K562 (cell line): Measurements from ENCODE around the gene MARCHF3. TPM values are rescaled to one million over a fixed set of nuclear protein-coding genes. Genes with fewer than 3 reads are reported as not detected.

Source experiments
- ATAC-seq: fragments of 200-7000 bp; cut with Tn5 transposase; 3 replicates; pipeline ENCODE4 v1.9.1; 2020; ENCODE audit warnings: moderate library complexity
- BruUV-seq: library from RNA; stranded (reverse); fragments of 400-500 nt; replicated peaks from 2 replicates; lab custom pipeline; 2021; lab: Mats Ljungman, UMichigan
- CTCF ChIA-PET: fragments of 300-600 bp; formaldehyde crosslinking; extraction: SDS; loops from one replicate; lab custom pipeline; 2021; ENCODE audit warnings: low intra/inter-chr PET ratio; lab: Yijun Ruan, JAX
- POLR2A ChIA-PET: fragments of 300-600, 350-650 bp; sonication (Branson Sonifier 250); formaldehyde crosslinking; extraction: SDS; loops from one replicate; lab custom pipeline; 2021; ENCODE audit warnings: antibody characterized with exemption, inconsistent platforms; lab: Yijun Ruan, JAX
- DNase-seq, 4 experiments: peaks; one replicate each; pipeline versions ENCODE4 v3.0.0 to v3.0.0-alpha.2; 2011 to 2018; ENCODE audit warnings: low spot score in 3 of 4, mixed read lengths in 3 of 4; ENCODE audit errors: extremely low read depth in 1 of 4
- FAIRE-seq: peaks from 2 replicates; lab custom pipeline; 2011; peaks lifted over from hg19 to GRCh38; lab: Jason Lieb, UNC
- H2AFZ ChIP-seq: 2 replicates; pipeline ENCODE4 v1.6.0; 2011; ENCODE audit warnings: low read depth, low read length, control low read depth, inconsistent platforms
- H3K27ac ChIP-seq: fragments of 200-600 bp; 3 replicates; pipeline ENCODE4 v1.8.0; 2011; ENCODE audit warnings: low read depth, mild to moderate bottlenecking, control low read depth, inconsistent platforms, low read length, moderate library complexity, mixed read lengths; ENCODE audit errors: extremely low read depth
- H3K27me3 ChIP-seq, 2 experiments: fragments of 300-600 bp in 1 of 2; 2 replicates in 1 of 2; 3 replicates in 1 of 2; pipeline versions ENCODE4 v1.6.0 to v1.8.0; 2011; ENCODE audit warnings: inconsistent platforms in 2 of 2, low read length in 2 of 2, mild to moderate bottlenecking in 1 of 2, mixed read lengths in 1 of 2, moderate library complexity in 1 of 2; ENCODE audit not compliant: control insufficient read depth in 2 of 2, insufficient read depth in 2 of 2
- H3K36me3 ChIP-seq: fragments of 300-600 bp; 3 replicates; pipeline ENCODE4 v1.8.0; 2011; ENCODE audit warnings: mild to moderate bottlenecking, low read length, inconsistent platforms; ENCODE audit not compliant: control insufficient read depth, insufficient read depth
- H3K4me1 ChIP-seq, 2 experiments: fragments of 200-600 bp in 1 of 2; replicated peaks in 1 of 2; 2 replicates in 1 of 2; 3 replicates in 1 of 2; pipeline versions ENCODE4 v1.5.1 to v1.8.0; 2011; ENCODE audit warnings: inconsistent platforms in 2 of 2, low read length in 2 of 2, mild to moderate bottlenecking in 1 of 2, mixed read lengths in 1 of 2, moderate library complexity in 1 of 2; ENCODE audit not compliant: control insufficient read depth in 2 of 2, insufficient read depth in 2 of 2
- H3K4me2 ChIP-seq: 2 replicates; pipeline ENCODE4 v1.6.1; 2011; ENCODE audit warnings: low read length, control low read depth, inconsistent platforms, mixed read lengths; ENCODE audit not compliant: insufficient read depth
- H3K4me3 ChIP-seq: fragments of 200-600 bp; sonication (generic), shearing (Covaris generic); 2 replicates; pipeline ENCODE4 v1.5.1; 2016; ENCODE audit warnings: control low read depth, inconsistent platforms
- H3K79me2 ChIP-seq: fragments of 200-600 bp; 3 replicates; pipeline ENCODE4 v1.8.0; 2011; ENCODE audit warnings: low read length, inconsistent platforms; ENCODE audit not compliant: control insufficient read depth, insufficient read depth
- H3K9ac ChIP-seq, 2 experiments: 2 replicates each; pipeline versions ENCODE4 v1.6.0 to v1.6.1; 2011; ENCODE audit warnings: low read depth in 2 of 2, low read length in 2 of 2, control low read depth in 1 of 2, inconsistent platforms in 1 of 2, mild to moderate bottlenecking in 1 of 2, mixed read lengths in 1 of 2; ENCODE audit not compliant: insufficient read depth in 1 of 2
- H3K9me1 ChIP-seq: one replicate; pipeline ENCODE4 v1.6.0; 2011; ENCODE audit warnings: inconsistent platforms, mild to moderate bottlenecking, low read length, moderate library complexity; ENCODE audit not compliant: control insufficient read depth, insufficient read depth
- H3K9me3 ChIP-seq: replicated peaks from 2 replicates; pipeline ENCODE4 v1.5.1; 2011; ENCODE audit warnings: low read depth, low read length, inconsistent platforms; ENCODE audit not compliant: control insufficient read depth, insufficient read depth
- H4K20me1 ChIP-seq: replicated peaks from 2 replicates; pipeline ENCODE4 v1.6.1; 2011; ENCODE audit warnings: low read length, inconsistent platforms, mixed read lengths; ENCODE audit not compliant: control insufficient read depth, insufficient read depth
- NFIC ChIP-seq: fragments of 450-650 bp; IDR thresholded peaks from 2 replicates; pipeline ENCODE4 v1.6.1; 2017; ENCODE audit warnings: mild to moderate bottlenecking, inconsistent platforms
- WGBS: fragments of 100-300 bp; shearing (Covaris generic); methylation state at CpG from one replicate; pipeline ENCODE4 v1.1.6; 2016; ENCODE audit warnings: low coverage, mixed read lengths; ENCODE audit not compliant: insufficient coverage; ENCODE audit errors: missing lambda C conversion rate; 5-methylcytosine and 5-hydroxymethylcytosine counted together
- in situ Hi-C: fragments of 300-500 bp; cut with MboI; formaldehyde crosslinking; loops from 4 replicates; pipeline ENCODE4 v1.15.0; 2018; ENCODE audit warnings: inconsistent platforms, mixed read lengths
- intact Hi-C: fragments of 100-400 bp; cut with micrococcal nuclease; formaldehyde crosslinking; loops from 2 replicates; pipeline ENCODE4 v1.14.2; 2022
- polyA plus RNA-seq, 8 experiments: library from polyadenylated mRNA; depleted of rRNA in 4 of 8; stranded (reverse) in 5 of 8; unstranded in 3 of 8; fragments of >200 nt; fragmentation: Nextera tagmentation in 2 of 8; fragmentation: Illumina TruSeq in 1 of 8; extraction: Ambion mirVana in 2 of 8; extraction: Trizol in 1 of 8; gene quantifications; 2 replicates each; pipeline versions ENCODE4 v1.2.1 to v1.2.3, GENCODE V29; 2011 to 2014; ENCODE audit warnings: inconsistent platforms in 1 of 8, missing spikeins in 1 of 8
- total RNA-seq, 7 experiments: library from RNA; depleted of rRNA in 6 of 7; stranded (reverse); fragments of >200 nt in 6 of 7; fragmentation: Illumina TruSeq in 2 of 7; extraction: Trizol in 2 of 7; gene quantifications; 2 replicates each; pipeline versions ENCODE4 v1.2.1 to v1.2.3, GENCODE V29; 2011 to 2021; ENCODE audit warnings: low replicate concordance in 1 of 7
- TF ChIP-seq, protein P1 (sequence below): sonication (generic); formaldehyde crosslinking; IDR thresholded peaks from 2 replicates; pipeline ENCODE4 v1.8.1; 2023; ENCODE audit warnings: mild to moderate bottlenecking, missing genetic modification reagents

MARCHF3 gene
- total and polyA plus RNA-seq, 9 of the 15 experiments (the other 6 are each of a cell fraction or from before 2014, with no cell fraction given) = 5.6 to 37.4 (median 16.5) TPM

DNA sequence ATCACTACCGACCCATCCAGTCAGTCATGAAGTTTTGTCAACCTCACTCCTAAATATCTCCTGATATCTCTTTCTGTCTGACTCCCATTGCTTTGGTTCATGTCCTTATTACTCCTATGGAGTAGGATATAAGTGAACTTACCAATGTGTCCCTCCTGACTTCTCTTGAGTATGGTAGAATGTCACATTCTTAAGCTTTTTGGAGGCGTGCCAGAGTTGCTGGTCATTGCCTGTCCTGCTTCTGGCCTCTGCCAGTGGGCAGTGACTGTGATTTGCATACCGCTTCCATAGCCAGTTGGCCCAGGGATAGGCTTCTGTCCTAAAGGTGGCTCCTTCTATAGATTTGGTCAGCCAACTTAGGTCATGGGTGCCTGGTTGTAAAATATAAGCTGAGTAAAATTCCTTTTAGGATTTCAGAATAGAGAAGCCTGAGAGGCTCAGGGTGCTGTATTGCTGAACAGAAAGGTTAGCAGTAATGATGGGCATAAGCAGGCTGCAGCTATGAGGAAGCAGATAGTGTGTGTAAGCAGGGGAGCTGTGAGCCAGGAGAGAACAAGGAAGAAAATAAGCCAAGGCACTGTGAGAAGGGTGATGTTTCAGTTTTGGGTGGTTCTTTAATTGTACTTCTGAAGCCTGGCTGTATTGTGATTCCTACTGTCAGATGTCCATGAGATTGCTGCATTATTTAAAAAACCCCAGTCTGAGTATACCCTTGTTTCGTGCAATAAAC, 16.1 kb upstream of the MARCHF3 start:
- Histone ChIP-seq H3K9ac (no peak overlapping the region), H3K9me3 (no peaks in the 10 kb centered on the region), H3K4me3 (no peak overlapping the region), H4K20me1 (no peaks in the 10 kb centered on the region), H3K27me3 (0 out of 5 replicates have a peak, but pooled peaks cover 0 to 3% of the 10 kb centered on the region in 2 experiments), H3K27ac (no peak overlapping the region)
- POLR2A ChIA-PET = interaction anchor here (0.7 to 2.1 kb wide), 5 partner anchors 12 to 30 kb away, joined by 3 to 8 read pairs (median 3); partner anchors contain the start of gene MARCHF3
- DNase-seq (no peak), FAIRE-seq (no peak)
- TF ChIP-seq NFIC = peak; percentile 57
- TF ChIP-seq, protein P1, sequence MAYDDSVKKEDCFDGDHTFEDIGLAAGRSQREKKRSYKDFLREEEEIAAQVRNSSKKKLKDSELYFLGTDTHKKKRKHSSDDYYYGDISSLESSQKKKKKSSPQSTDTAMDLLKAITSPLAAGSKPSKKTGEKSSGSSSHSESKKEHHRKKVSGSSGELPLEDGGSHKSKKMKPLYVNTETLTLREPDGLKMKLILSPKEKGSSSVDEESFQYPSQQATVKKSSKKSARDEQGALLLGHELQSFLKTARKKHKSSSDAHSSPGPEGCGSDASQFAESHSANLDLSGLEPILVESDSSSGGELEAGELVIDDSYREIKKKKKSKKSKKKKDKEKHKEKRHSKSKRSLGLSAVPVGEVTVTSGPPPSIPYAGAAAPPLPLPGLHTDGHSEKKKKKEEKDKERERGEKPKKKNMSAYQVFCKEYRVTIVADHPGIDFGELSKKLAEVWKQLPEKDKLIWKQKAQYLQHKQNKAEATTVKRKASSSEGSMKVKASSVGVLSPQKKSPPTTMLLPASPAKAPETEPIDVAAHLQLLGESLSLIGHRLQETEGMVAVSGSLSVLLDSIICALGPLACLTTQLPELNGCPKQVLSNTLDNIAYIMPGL = no peak
- TF ChIP-seq, all 486 proteins: peak for 1
- H3K4me2 ChIP-seq = no peak overlapping the region
- no peaks in the 10 kb centered on the region for H3K79me2 ChIP-seq
- CTCF ChIA-PET = no interaction called here
- H3K4me1 ChIP-seq = peaks cover 0 to under 1% of the 10 kb centered on the region in 2 experiments; a peak in 2 of 5 replicates
- H3K36me3 ChIP-seq = no peaks in the 10 kb centered on the region; the same call in 2 of the 3 replicates
- ATAC-seq = no peak
- BruUV-seq = no TSS peak
- H2AFZ ChIP-seq = no peak overlapping the region
- intact Hi-C loops (no loop called here), in situ Hi-C loops (no loop called here)
- WGBS = 12% methylated on average over 4 of the region's 4 CpGs
- no peaks in the 10 kb centered on the region for H3K9me1 ChIP-seq
